Right ventricle myocardium inferior (tissue), 1 donor: Measurements from ENCODE around the gene VSTM4. TPM values are rescaled to one million over a fixed set of nuclear protein-coding genes. Genes with fewer than 3 reads are reported as not detected.

Experiments
- ATAC-seq: fragments of 200-7000 bp; cut with Tn5 transposase; one replicate; pipeline ENCODE4 v1.9.1; 2020; ENCODE audit warnings: mild to moderate bottlenecking, moderate library complexity
- DNase-seq: peaks from one replicate; pipeline ENCODE4 v3.0.0; 2021; ENCODE audit errors: missing footprints
- intact Hi-C: fragments of 100-400 bp; cut with DNase I; formaldehyde crosslinking; loops from one replicate; pipeline ENCODE4 v1.11.0; 2022
- microRNA-seq: library from miRNA; unstranded; fragments of <30 nt; microRNA quantifications from one replicate; pipeline ENCODE4 v1.2.0, GENCODE V29; 2020
- total RNA-seq: library from RNA; stranded (reverse); fragmentation: NEBNext Ultra II Directional; extraction: Animal tissue kit (Norgen Biotek cat#: 25700); gene quantifications from one replicate; pipeline ENCODE4 v1.2.1, GENCODE V29; 2021
- donor health status: DM: no; HTN: yes; CAD: no; lungs with severe emphysema.

The VSTM4 gene
- total RNA-seq, 1 donor from 2014 or later, result 21.8 TPM

- ATAC-seq (no peak), DNase-seq (no peak)
- intact Hi-C loops, result no loop called here
Measured at GRCh38 chr10:48970654-48971053, 144.7 kb downstream of the VSTM4 start.

GRCh38 chr10:48970046-48970445, 145.3 kb downstream of the VSTM4 start:
- DNase-seq, result no peak
- intact Hi-C loops, result no loop called here
- no peak for ATAC-seq

GRCh38 chr10:48968036-48968435, 147.3 kb downstream of the VSTM4 start:
- intact Hi-C loops, result no loop called here
- DNase-seq, result no peak

GRCh38 chr10:48965460-48965859, 149.9 kb downstream of the VSTM4 start:
- intact Hi-C loops, result no loop called here
- DNase-seq (no peak), ATAC-seq (no peak)

More at GRCh38 chr10:48968036-48968435, 147.3 kb downstream of the VSTM4 start:
- no peak for ATAC-seq

Small RNA genes lying within 50 kb of the gene (microRNA-seq; reads per million reads assigned to microRNA genes)
- gene MIR4294, result not detected

Other genes with a start within 250 kb of the VSTM4 start
- gene LRRC18, start 175.7 kb downstream of the VSTM4 start, total RNA-seq, result not detected
- gene FAM170B, start 18.5 kb upstream of the VSTM4 start, total RNA-seq, result not detected
- gene TMEM273, start 72.9 kb upstream of the VSTM4 start, total RNA-seq, result 27.9 TPM
- gene C10orf71, start 183.6 kb upstream of the VSTM4 start, total RNA-seq, result 108 TPM